ENCODE results near the gene NAALADL1. TPM values are rescaled to one million over a fixed set of nuclear protein-coding genes. Genes with fewer than 3 reads are reported as not detected.

The NAALADL1 gene
- total RNA-seq, 4 donors from 2014 or later: 13.8 to 105 (median 75.6) TPM; not detected in 1

GRCh38 chr11:65083134-65083833, 24.9 kb upstream of the NAALADL1 start:
- intact Hi-C loops (cut with DNase I; ENCODE audit: low total_unique reads) (no loop called here), in situ Hi-C loops (cut with MboI; ENCODE audit: low pct_ligation_motif_present in 1 of 4, low pct_unique_long_range_greater_than_20kb in 1 of 4, low sequenced_read_pairs in 3 of 4) (no loop called here)
- DNase-seq: no peak
- H3K36me3 ChIP-seq: peaks cover 0 to 12% (median 0%) of the 10 kb centered on the region in 4 donors
- peak overlapping the region; percentile 90 to 96 (median 94) for H3K27ac ChIP-seq
- no peaks in the 10 kb centered on the region for H3K27me3 ChIP-seq
- no peak for TF ChIP-seq CTCF (IDR thresholded peaks at IDR 0.05)
- TF ChIP-seq POLR2A (IDR thresholded peaks at IDR 0.05): no peak
- TF ChIP-seq EP300 (IDR thresholded peaks at IDR 0.05; ENCODE audit: low read depth): no peak
- TF ChIP-seq POLR2AphosphoS5 (IDR thresholded peaks at IDR 0.05): no peak
- 2 to 3% methylated on average over 8 to 13 of the region's 13 CpGs for WGBS, 2 donors (ENCODE audit: low coverage in 1 of 2)
- H3K4me1 ChIP-seq: peaks cover 11 to 22% (median 16%) of the 10 kb centered on the region in 4 donors
- H3K9me3 ChIP-seq: no peaks in the 10 kb centered on the region
- peak overlapping the region; percentile 50 to 91 (median 66) for H3K4me3 ChIP-seq

GRCh38 chr11:65078786-65079342, 20.5 kb upstream of the NAALADL1 start:
- Histone ChIP-seq H3K4me1 (peaks cover 5 to 14% (median 10%) of the 10 kb centered on the region in 4 donors), H3K4me3 (no peak overlapping the region), H3K9me3 (no peaks in the 10 kb centered on the region), H3K27ac (peak overlapping the region in 2 of 4 donors; percentile 4 to 38), H3K27me3 (no peaks in the 10 kb centered on the region), H3K36me3 (no peaks in the 10 kb centered on the region)
- in situ Hi-C loops (cut with MboI; ENCODE audit: low pct_ligation_motif_present in 1 of 4, low pct_unique_long_range_greater_than_20kb in 1 of 4, low sequenced_read_pairs in 3 of 4): no loop called here
- TF ChIP-seq EP300 (IDR thresholded peaks at IDR 0.05; ENCODE audit: low read depth) (no peak), POLR2AphosphoS5 (IDR thresholded peaks at IDR 0.05) (no peak), POLR2A (IDR thresholded peaks at IDR 0.05) (no peak), CTCF (IDR thresholded peaks at IDR 0.05) (no peak)
- DNase-seq: no peak
- intact Hi-C loops (cut with DNase I; ENCODE audit: low total_unique reads): no loop called here
- 80% methylated on average over 6 of the region's 9 CpGs; no CpG with 5 or more reads in 1 of the 2 donors for WGBS, 2 donors (ENCODE audit: low coverage in 1 of 2)

GRCh38 chr11:65078151-65078550, 19.8 kb upstream of the NAALADL1 start:
- intact Hi-C loops (cut with DNase I; ENCODE audit: low total_unique reads) (no loop called here), in situ Hi-C loops (cut with MboI; ENCODE audit: low pct_ligation_motif_present in 1 of 4, low pct_unique_long_range_greater_than_20kb in 1 of 4, low sequenced_read_pairs in 3 of 4) (no loop called here)
- no peaks in the 10 kb centered on the region for H3K27me3 ChIP-seq
- no peaks in the 10 kb centered on the region for H3K36me3 ChIP-seq
- no peak for TF ChIP-seq POLR2A (IDR thresholded peaks at IDR 0.05)
- peak; percentile 59 to 90 (median 77) for TF ChIP-seq CTCF (IDR thresholded peaks at IDR 0.05)
- peak overlapping the region in 3 of 4 donors; percentile 4 to 38 (median 23) for H3K27ac ChIP-seq
- peak; percentile 86 for DNase-seq
- H3K9me3 ChIP-seq: no peaks in the 10 kb centered on the region
- no peak overlapping the region for H3K4me3 ChIP-seq
- H3K4me1 ChIP-seq: peaks cover 0 to 7% (median 4%) of the 10 kb centered on the region in 4 donors
- WGBS, 2 donors (ENCODE audit: low coverage in 1 of 2): 37% methylated on average over 3 of the region's 3 CpGs; no CpG with 5 or more reads in 1 of the 2 donors

- intact Hi-C loops (cut with DNase I; ENCODE audit: low total_unique reads) (no loop called here), in situ Hi-C loops (cut with MboI; ENCODE audit: low pct_ligation_motif_present in 1 of 4, low pct_unique_long_range_greater_than_20kb in 1 of 4, low sequenced_read_pairs in 3 of 4) (no loop called here)
- no peaks in the 10 kb centered on the region for H3K36me3 ChIP-seq
- H3K27me3 ChIP-seq: no peaks in the 10 kb centered on the region
- H3K9me3 ChIP-seq: no peaks in the 10 kb centered on the region
- 85 to 86% methylated on average over 1 to 4 of the region's 4 CpGs for WGBS, 2 donors (ENCODE audit: low coverage in 1 of 2)
- peaks cover 0 to 6% (median 3%) of the 10 kb centered on the region in 4 donors for H3K4me1 ChIP-seq
- H3K27ac ChIP-seq: peak overlapping the region in 1 of 4 donors; percentile 23
- H3K4me3 ChIP-seq: no peak overlapping the region
- TF ChIP-seq CTCF (IDR thresholded peaks at IDR 0.05) (no peak), EP300 (IDR thresholded peaks at IDR 0.05; ENCODE audit: low read depth) (no peak), POLR2AphosphoS5 (IDR thresholded peaks at IDR 0.05) (no peak), POLR2A (IDR thresholded peaks at IDR 0.05) (no peak)
- no peak for DNase-seq
Observed at GRCh38 chr11:65077451-65077850, 19.1 kb upstream of the NAALADL1 start.

All from transverse colon (tissue), 4 donors.